Mucosa of descending colon (tissue), 3 donors: ENCODE measurements around the gene HDAC8. TPM values are rescaled to one million over a fixed set of nuclear protein-coding genes. Genes with fewer than 3 reads are reported as not detected.
A peak's percentile ranks its signal among the peaks of the same experiment; 100 is the strongest.

Experiments
- ATAC-seq: fragments of 200-7000 bp; cut with Tn5 transposase; one replicate; pipeline ENCODE4 v1.9.1; 2020; ENCODE audit warnings: mild to moderate bottlenecking, moderate library complexity
- DNase-seq, 3 donors: peaks; one replicate each; pipeline ENCODE4 v3.0.0-alpha.2; 2020
- H3K36me3 ChIP-seq: fragments of 200-600 bp; one replicate; pipeline ENCODE4 v1.8.0; 2021; ENCODE audit warnings: low read depth, mild to moderate bottlenecking
- H3K4me1 ChIP-seq: fragments of 200-600 bp; one replicate; pipeline ENCODE4 v1.8.0; 2021; ENCODE audit warnings: low read depth, mild to moderate bottlenecking
- H3K4me3 ChIP-seq: fragments of 200-600 bp; one replicate; pipeline ENCODE4 v1.8.0; 2021; ENCODE audit warnings: mild to moderate bottlenecking
- H3K9me3 ChIP-seq: fragments of 200-600 bp; one replicate; pipeline ENCODE4 v1.8.0; 2021; ENCODE audit warnings: mild to moderate bottlenecking
- CTCF ChIP-seq: fragments of 200-600 bp; IDR thresholded peaks from one replicate; pipeline ENCODE4 v1.8.0; 2022; ENCODE audit warnings: antibody characterized with exemption, mild to moderate bottlenecking
- intact Hi-C, 2 donors: fragments of 100-400 bp; cut with DNase I in 1 of 2; cut with micrococcal nuclease in 1 of 2; formaldehyde crosslinking; loops; one replicate each; pipeline versions ENCODE4 v1.11.0 to v1.11.1; 2022; cut with DNase I, micrococcal nuclease
- total RNA-seq, 3 donors: library from RNA; stranded (reverse); fragmentation: NEBNext Ultra II Directional in 2 of 3; extraction: Animal tissue kit (Norgen Biotek cat#: 25700) in 2 of 3; gene quantifications; one replicate each; pipeline versions ENCODE4 v1.2.1 to v1.2.4, GENCODE V29; 2021 to 2023
- donor health status: DM: no; HTN: no; CAD: no; lungs with moderate emphysema.
- donor health status: DM: no; HTN: no; CAD: no.
- donor health status: DM: no; HTN: yes; CAD: no.

HDAC8 gene
- total RNA-seq, 3 donors from 2014 or later: 24.4 to 29.4 (median 28.5) TPM

GRCh38 chrX:72393836-72394517 is 178.7 kb downstream of the HDAC8 start:
- H3K4me1 ChIP-seq: no peaks in the 10 kb centered on the region
- H3K4me3 ChIP-seq: no peak overlapping the region
- ATAC-seq (no peak), DNase-seq (no peak)
- H3K36me3 ChIP-seq: no peaks in the 10 kb centered on the region
- TF ChIP-seq CTCF: no peak
- H3K9me3 ChIP-seq: no peaks in the 10 kb centered on the region
- intact Hi-C loops: no loop called here

GRCh38 chrX:72392816-72393800 is 179.5 kb downstream of the HDAC8 start:
- intact Hi-C loops: no loop called here
- DNase-seq (no peak), ATAC-seq (no peak)
- H3K4me3 ChIP-seq: no peak overlapping the region
- TF ChIP-seq CTCF: no peak
- H3K9me3 ChIP-seq: no peaks in the 10 kb centered on the region
- no peaks in the 10 kb centered on the region for H3K4me1 ChIP-seq
- H3K36me3 ChIP-seq: no peaks in the 10 kb centered on the region

- H3K4me3 ChIP-seq: no peak overlapping the region
- no peak for ATAC-seq
- intact Hi-C loops: no loop called here
- no peak for TF ChIP-seq CTCF
- no peaks in the 10 kb centered on the region for H3K36me3 ChIP-seq
- no peaks in the 10 kb centered on the region for H3K4me1 ChIP-seq
- DNase-seq: no peak
- no peaks in the 10 kb centered on the region for H3K9me3 ChIP-seq
Observed at GRCh38 chrX:72392042-72392441, 180.6 kb downstream of the HDAC8 start.

GRCh38 chrX:72387247-72387646 is 185.4 kb downstream of the HDAC8 start:
- no peaks in the 10 kb centered on the region for H3K36me3 ChIP-seq
- no peaks in the 10 kb centered on the region for H3K9me3 ChIP-seq
- no peaks in the 10 kb centered on the region for H3K4me1 ChIP-seq
- DNase-seq: no peak
- no peak for ATAC-seq
- no peak for TF ChIP-seq CTCF
- intact Hi-C loops: no loop called here
- H3K4me3 ChIP-seq: no peak overlapping the region

- Histone ChIP-seq H3K4me3 (no peak overlapping the region), H3K36me3 (no peaks in the 10 kb centered on the region), H3K4me1 (no peaks in the 10 kb centered on the region), H3K9me3 (no peaks in the 10 kb centered on the region)
- ATAC-seq (peak; percentile 44), DNase-seq (no peak)
- no peak for TF ChIP-seq CTCF
- intact Hi-C loops: no loop called here
Observed at GRCh38 chrX:72382202-72382595, 190.4 kb downstream of the HDAC8 start.
